Measurements from ENCODE around the gene IRF9. TPM values are rescaled to one million over a fixed set of nuclear protein-coding genes. Genes with fewer than 3 reads are reported as not detected.
A peak's percentile ranks its signal among the peaks of the same experiment; 100 is the strongest.

The IRF9 gene
- polyA plus RNA-seq, 1 experiment: 48.4 TPM

- Histone ChIP-seq H3K9me3 (ENCODE audit: control insufficient read depth, insufficient read depth, low read length) (peaks cover 3% of the 10 kb centered on the region; the same call in 1 of the 2 replicates), H3K4me3 (ENCODE audit: low read depth, low read length) (peak overlapping the region; percentile 72), H3K27ac (ENCODE audit: low read depth, low read length) (no peak overlapping the region), H3K27me3 (ENCODE audit: control insufficient read depth, insufficient read depth, low read length) (no peaks in the 10 kb centered on the region)
- no peak for TF ChIP-seq CTCF (IDR thresholded peaks at IDR 0.05; ENCODE audit: low read depth, low read length)
- no peak for DNase-seq (ENCODE audit: low read depth, low spot score)
- ChIA-PET POLR2A (interaction anchor here (1.5 kb wide), 2 partner anchors 10 to 13 kb away, joined by 7 to 12 read pairs; partner anchors contain the start of gene IRF9), CTCF (interaction anchor here (0.6 to 4.7 kb wide), 4 partner anchors 13 to 149 kb away, joined by 4 to 54 read pairs (median 7); partner anchors contain the start of gene IRF9)
These were observed 13.2 kb upstream of the IRF9 start for GRCh38 chr14:24147761-24148428.

- CTCF ChIA-PET: interaction anchor here (3.3 to 4.7 kb wide), 2 partner anchors 11 to 12 kb away, joined by 27 to 54 read pairs; partner anchors contain the start of gene IRF9
- DNase-seq (ENCODE audit: low read depth, low spot score): no peak
- POLR2A ChIA-PET: interaction anchor here (0.6 kb wide), 1 partner anchor 12 kb away, joined by 3 read pairs; the partner anchor contains the start of gene IRF9
These were observed 11.6 kb upstream of the IRF9 start for GRCh38 chr14:24149302-24149969.

GRCh38 chr14:24150061-24150460, 11.0 kb upstream of the IRF9 start:
- Histone ChIP-seq H3K4me3 (ENCODE audit: low read depth, low read length) (no peak overlapping the region), H3K27ac (ENCODE audit: low read depth, low read length) (no peak overlapping the region), H3K9me3 (ENCODE audit: control insufficient read depth, insufficient read depth, low read length) (peaks cover 3% of the 10 kb centered on the region; the same call in 1 of the 2 replicates), H3K27me3 (ENCODE audit: control insufficient read depth, insufficient read depth, low read length) (no peaks in the 10 kb centered on the region)
- TF ChIP-seq CTCF (IDR thresholded peaks at IDR 0.05; ENCODE audit: low read depth, low read length): no peak
- no peak for DNase-seq (ENCODE audit: low read depth, low spot score)
- ChIA-PET POLR2A (interaction anchor here (0.6 kb wide), 1 partner anchor 11 kb away, joined by 3 read pairs; the partner anchor contains the start of gene IRF9), CTCF (interaction anchor here (3.3 kb wide), 1 partner anchor 11 kb away, joined by 27 read pairs; the partner anchor contains the start of gene IRF9)

More at GRCh38 chr14:24149302-24149969, 11.6 kb upstream of the IRF9 start:
- H3K4me3 ChIP-seq (ENCODE audit: low read depth, low read length): no peak overlapping the region
- no peaks in the 10 kb centered on the region for H3K27me3 ChIP-seq (ENCODE audit: control insufficient read depth, insufficient read depth, low read length)
- no peak overlapping the region for H3K27ac ChIP-seq (ENCODE audit: low read depth, low read length)
- no peak for TF ChIP-seq CTCF (IDR thresholded peaks at IDR 0.05; ENCODE audit: low read depth, low read length)
- H3K9me3 ChIP-seq (ENCODE audit: control insufficient read depth, insufficient read depth, low read length): peaks cover 3% of the 10 kb centered on the region; the same call in 1 of the 2 replicates

GRCh38 chr14:24150567-24150966, 10.5 kb upstream of the IRF9 start:
- Histone ChIP-seq H3K27ac (ENCODE audit: low read depth, low read length) (no peak overlapping the region), H3K9me3 (ENCODE audit: control insufficient read depth, insufficient read depth, low read length) (peaks cover 3% of the 10 kb centered on the region; the same call in 1 of the 2 replicates), H3K4me3 (ENCODE audit: low read depth, low read length) (no peak overlapping the region), H3K27me3 (ENCODE audit: control insufficient read depth, insufficient read depth, low read length) (no peaks in the 10 kb centered on the region)
- DNase-seq (ENCODE audit: low read depth, low spot score): no peak
- TF ChIP-seq CTCF (IDR thresholded peaks at IDR 0.05; ENCODE audit: low read depth, low read length): no peak
- POLR2A ChIA-PET: no interaction called here
- CTCF ChIA-PET: interaction anchor here (3.3 kb wide), 1 partner anchor 11 kb away, joined by 27 read pairs; the partner anchor contains the start of gene IRF9

All from AG04450 (cell line).